Hepatocyte (in vitro differentiated cells): ENCODE results near the gene NUCB1.

Experiments
- CTCF ChIP-seq: fragments of 200-600 bp; sonication (generic); IDR thresholded peaks from 2 replicates; pipeline ENCODE4 v1.5.1; 2016; ENCODE audit warnings: antibody characterized with exemption, mild to moderate bottlenecking; ENCODE audit not compliant: poor library complexity
- EZH2 ChIP-seq: fragments of 200-600 bp; sonication (generic); IDR thresholded peaks from 2 replicates; pipeline ENCODE4 v1.6.1; 2016; ENCODE audit warnings: antibody characterized with exemption, mild to moderate bottlenecking, borderline replicate concordance

GRCh38 chr19:48899781-48900476, at the start of gene NUCB1:
- TF ChIP-seq CTCF (peak; percentile 19), EZH2 (no peak)
